Hematopoietic multipotent progenitor cell treated with erythropoietin and hydrocortisone succinate and interleukin-3 and kit ligand, for 17 days (in vitro differentiated cells): ENCODE data around the gene TRPC6.

Source experiments
- DNase-seq: peaks from one replicate; pipeline ENCODE4 v3.0.0-alpha.2; 2015; ENCODE audit warnings: low spot score

The TRPC6 gene

DNA sequence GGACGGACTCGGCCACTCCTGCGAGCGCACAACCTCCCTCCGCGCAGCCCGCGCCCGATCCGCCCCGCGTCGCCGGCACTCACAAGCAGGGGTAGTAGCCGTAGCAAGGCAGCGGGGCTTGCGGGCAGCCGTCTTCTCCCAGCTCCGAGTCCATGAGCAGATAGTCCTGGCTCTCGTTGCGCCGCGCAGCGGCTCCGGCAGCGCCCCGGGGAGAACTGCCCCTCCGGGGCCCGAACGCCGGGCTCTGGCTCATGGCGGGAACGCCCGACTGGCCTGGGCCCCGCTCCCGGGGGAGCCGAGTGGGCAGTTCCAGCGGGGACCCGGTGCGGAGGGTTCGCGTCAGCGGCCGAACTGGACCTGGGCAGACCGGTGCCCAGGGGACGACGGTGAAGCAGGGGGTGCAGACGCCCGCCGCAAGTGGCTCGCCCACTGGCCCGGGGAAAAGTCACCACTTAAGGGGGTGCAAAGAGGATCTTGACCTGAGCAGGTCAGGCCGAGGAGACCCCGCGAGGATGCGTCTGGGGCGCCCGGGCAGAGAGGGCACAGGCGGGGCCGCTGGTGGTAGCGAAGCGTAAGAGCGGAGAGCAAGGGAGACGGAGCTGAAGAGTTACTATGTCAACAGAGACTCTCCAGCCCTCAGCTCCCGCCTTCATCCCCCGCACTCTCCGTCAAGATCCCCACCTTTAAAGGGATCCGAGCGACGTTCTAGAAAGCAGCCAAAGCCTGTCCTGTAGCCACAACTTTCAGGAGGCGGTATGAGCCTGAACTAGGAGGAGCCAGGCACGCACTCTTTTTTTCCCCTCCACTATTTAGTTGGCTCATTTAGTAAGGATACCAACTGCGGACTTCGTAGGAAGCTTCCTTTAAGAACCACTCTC, at the start of gene TRPC6:
Gene TRPC6, minus strand, starts transcription at position 757 of the 878 bp plus-strand sequence. Its CDS starts 504 bp downstream, at position 253.
- no peak for DNase-seq

DNA sequence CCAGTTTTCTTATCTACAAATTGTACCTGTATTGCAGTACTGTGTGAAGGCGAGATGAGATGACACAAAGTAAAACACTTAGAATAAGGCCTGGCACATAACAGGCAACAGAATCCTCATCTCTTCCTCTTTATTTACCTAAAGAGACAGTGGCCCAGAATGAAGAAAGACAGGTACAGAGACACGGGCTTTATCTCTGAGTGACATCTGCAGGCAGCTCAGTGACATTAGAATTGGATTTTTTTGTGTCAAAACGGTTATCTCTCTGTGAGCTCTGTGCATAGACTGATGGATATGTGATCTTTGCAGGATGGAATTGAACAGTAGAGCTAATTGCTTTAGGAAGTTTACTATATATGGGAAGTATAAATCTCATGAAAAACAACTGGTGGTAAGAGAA, 36.2 kb upstream of the TRPC6 start:
- no peak for DNase-seq

DNA sequence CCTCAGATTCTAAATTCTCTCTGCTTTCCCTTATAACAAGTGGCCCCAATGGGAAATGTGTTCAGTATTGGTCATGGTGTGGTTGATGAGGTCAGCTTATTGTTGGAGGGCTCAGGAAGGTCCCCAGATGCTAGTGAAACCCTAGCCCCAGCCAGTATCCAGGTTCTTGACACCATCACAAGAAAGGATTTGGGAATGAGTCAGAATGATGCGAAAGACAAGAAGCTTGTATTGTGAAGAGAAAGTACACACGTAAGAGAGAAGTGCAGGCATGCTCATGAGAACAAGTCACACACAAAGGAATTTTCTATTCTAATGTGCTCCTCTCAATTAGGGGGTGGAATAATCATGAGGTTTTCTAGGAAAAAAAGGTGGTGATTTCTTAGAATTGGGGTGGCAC, 34.9 kb upstream of the TRPC6 start:
- no peak for DNase-seq

DNA sequence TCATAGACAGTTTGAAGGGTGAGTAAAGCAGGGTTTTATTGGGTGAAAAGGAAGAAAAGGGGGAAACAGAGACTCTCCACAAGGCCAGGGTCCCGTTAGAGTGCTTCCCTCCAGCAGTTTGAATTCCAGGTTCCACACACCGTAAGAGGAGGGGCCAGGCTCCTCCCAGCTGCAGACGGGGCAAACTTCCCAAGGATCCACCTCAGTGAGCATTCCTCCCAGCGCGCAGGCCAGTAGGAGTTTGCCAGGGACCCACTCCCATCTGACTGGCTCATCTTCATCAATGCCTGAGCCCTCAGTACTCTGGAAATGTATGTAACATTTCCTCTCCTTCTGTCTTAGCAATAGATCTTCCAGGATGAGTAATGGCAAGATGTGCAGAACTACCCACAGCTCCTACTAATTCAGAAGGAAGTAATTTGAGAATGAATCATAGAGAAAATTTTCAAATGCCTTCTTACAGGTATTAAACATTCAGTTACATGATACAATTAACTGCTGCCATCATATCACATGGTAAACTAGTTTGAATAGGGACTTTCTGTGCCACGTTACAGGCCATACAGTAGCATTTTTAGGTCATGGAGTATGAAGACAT, 34.0 kb upstream of the TRPC6 start:
- DNase-seq, result no peak

GRCh38 chr11:101612481-101612880, 28.7 kb upstream of the TRPC6 start:
- no peak for DNase-seq

DNA sequence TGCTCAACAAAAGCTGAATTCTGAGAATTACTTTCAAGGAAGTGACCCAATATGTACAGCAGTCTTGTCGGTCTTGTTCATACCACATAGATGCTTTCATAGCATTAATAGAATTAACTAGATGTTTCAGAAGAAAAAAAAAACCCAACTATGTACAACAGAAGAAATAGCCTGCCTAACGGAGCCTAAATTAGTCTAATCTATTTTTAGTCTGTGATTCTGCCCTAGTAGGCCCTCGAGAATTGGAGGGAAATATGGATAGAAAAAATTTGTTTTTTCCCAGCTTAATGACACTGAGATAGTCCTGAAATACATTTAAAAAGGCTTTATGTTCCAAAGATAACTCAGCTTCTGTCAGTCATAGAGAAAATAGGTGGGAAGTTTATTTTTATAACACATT, 17.1 kb upstream of the TRPC6 start:
- DNase-seq, result no peak

GRCh38 chr11:101586965-101587364, 3.2 kb upstream of the TRPC6 start:
- no peak for DNase-seq

DNA sequence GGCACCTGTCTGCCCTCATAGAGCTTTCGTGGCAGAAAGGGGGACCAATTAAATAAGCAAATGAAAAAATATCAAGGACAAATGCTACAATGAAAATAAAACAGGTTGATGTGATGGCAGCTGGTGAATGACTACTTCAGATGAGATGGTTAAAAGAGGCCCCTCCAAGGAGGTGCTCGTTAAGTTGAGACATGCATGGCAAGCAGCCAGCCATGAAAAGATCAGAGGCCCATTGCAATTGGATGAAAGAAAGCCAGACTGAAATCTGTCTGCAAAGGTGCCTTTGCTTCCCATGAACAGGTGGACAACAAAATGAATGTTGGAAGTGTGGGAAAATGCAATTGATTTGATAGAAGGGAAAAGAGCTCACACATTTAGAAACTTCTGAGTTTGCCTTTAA, 848 bp upstream of the TRPC6 start:
- DNase-seq, result no peak

- no peak for DNase-seq
These were observed 315 bp upstream of the TRPC6 start for GRCh38 chr11:101584129-101584515.

DNA sequence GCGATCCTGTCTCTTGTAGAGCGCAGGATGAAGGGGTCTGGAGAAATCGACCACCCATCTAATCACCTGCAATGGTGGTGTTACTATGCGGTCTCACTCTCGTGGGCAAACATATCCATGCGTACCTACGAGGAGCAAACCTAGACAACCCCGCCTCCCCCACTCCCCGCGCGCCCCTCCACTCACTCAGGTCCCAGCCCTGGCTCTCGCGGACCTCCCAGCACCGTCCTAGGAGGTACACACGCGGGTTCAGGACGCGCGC, 887 bp downstream of the TRPC6 start:
- no peak for DNase-seq

GRCh38 chr11:101582236-101582988, 1.4 kb downstream of the TRPC6 start:
- no peak for DNase-seq

DNA sequence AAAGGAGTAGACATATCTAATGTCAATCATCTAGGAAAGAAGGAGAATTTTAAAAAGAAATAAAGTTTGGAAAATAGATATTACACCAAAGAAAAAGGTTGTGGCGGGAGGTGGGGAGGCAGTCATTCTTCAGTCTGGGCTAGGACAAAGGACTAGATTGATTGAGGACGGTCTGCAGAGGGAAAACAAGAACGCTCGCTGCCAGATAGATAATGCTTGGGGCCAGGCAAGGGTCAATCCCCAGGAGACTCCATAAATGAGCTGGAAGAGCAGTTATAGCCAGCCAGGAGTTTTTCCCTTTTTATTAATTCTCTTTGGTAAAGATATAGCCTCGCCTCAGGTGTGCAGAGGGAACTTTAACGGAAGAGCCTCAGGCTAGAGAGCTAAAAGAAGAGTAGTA, 6.3 kb downstream of the TRPC6 start:
- DNase-seq, result no peak

GRCh38 chr11:101576456-101576855, 7.4 kb downstream of the TRPC6 start:
- no peak for DNase-seq

- no peak for DNase-seq
These were observed 8.9 kb downstream of the TRPC6 start for GRCh38 chr11:101574886-101575285.

GRCh38 chr11:101567071-101567470, 16.7 kb downstream of the TRPC6 start:
- DNase-seq, result no peak

GRCh38 chr11:101566626-101567025, 17.2 kb downstream of the TRPC6 start:
- DNase-seq, result no peak

- no peak for DNase-seq
These were observed 20.6 kb downstream of the TRPC6 start for GRCh38 chr11:101563166-101563565.

DNA sequence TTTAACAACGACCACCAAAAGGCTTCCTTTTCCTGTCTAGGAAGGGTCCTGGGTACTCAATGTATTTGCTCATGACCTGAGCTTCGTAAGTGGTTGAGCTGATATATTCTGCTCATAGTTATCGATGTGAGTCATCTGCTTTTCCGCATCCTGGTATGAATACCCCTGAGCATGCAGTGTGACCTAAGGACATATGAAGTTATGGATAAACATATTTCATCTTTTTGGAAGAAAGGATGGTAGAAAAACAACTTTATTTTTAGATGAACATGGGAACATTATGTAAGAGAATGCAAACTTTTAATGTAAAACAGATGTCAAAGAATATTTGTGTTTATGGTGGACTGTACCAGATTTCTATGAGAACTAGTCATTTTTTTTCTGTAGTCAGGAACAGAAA, 28.4 kb downstream of the TRPC6 start:
- DNase-seq, result no peak

DNA sequence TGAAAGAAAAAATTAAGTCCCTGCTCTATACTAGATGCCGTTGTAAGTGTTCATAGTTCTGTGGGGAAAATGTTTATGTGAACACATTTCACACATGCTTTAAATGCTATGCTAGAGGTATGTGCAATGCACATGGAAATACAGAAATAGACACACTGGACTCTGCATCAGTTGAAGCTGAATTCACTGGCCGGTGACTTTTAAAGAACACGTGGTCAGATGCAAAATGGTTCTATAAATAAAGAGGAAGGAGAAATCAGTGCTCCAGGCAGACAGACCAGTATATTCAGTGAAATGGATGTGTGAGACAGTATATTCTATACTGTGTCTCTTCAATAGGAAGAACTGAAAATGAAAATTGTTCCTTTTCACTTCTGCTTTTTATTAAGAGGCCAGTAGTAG, 29.9 kb downstream of the TRPC6 start:
- no peak for DNase-seq

GRCh38 chr11:101552888-101553287, 30.9 kb downstream of the TRPC6 start:
- no peak for DNase-seq

- no peak for DNase-seq
These were observed 55.3 kb downstream of the TRPC6 start for GRCh38 chr11:101528541-101528940.

DNA sequence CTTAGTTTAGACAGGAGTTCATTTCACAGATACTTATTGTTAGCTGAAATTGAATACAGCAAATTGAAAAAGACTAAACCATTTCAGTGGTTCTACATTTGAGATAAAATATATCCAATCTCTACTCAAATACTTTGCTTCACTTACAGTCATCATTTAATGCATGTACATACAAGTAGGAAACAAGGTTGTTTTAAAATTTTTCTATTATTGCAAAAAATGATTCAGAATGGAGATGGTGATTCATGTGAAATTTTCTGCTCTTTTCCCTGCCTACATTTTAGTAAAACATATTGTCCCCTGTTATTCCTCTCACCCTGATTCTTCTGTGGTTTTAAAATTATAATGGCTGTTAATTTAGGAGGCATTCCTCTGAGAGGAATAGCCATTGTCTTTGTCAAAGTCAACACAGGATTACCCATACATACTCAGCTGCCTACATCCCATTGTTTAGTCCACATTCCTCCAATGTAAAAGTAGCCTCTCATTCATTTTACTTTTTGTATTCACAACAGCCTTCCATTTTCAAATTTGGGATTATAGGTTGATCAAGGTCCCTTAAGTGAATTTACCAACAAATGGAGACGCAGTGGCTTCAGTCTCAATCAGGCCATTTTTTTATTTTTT, 60.1 kb downstream of the TRPC6 start:
- DNase-seq, result no peak

DNA sequence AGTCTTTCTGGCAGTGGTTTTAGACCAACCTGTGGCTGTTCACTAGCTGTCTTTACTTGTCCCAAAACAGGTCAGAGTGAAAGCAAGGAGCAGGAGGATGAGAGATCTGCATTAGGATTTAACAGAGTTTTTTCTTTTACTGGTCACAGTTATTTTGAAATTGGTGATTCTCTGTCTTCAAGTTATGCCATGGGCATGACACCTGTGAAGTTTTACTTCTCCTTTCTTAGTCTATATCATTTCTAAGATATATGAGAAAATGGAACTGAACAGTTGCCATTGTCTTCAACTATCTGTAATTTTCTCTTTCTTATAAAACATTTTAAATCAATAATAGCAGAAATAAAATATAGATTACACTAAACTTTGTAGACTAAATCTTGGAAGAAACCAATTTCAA, 60.6 kb downstream of the TRPC6 start:
- no peak for DNase-seq
